CMK (cell line): ENCODE measurements around the gene COL25A1.
"Not testable (repeated sequence)": the region's sequence is repeated elsewhere in the genome, so short reads cannot be mapped to it uniquely, and the experiment has no call there.

ENCODE experiments used
- DNase-seq: peaks from one replicate; pipeline ENCODE4 v3.0.0-alpha.2; 2010; ENCODE audit warnings: low read depth

COL25A1 gene

DNA sequence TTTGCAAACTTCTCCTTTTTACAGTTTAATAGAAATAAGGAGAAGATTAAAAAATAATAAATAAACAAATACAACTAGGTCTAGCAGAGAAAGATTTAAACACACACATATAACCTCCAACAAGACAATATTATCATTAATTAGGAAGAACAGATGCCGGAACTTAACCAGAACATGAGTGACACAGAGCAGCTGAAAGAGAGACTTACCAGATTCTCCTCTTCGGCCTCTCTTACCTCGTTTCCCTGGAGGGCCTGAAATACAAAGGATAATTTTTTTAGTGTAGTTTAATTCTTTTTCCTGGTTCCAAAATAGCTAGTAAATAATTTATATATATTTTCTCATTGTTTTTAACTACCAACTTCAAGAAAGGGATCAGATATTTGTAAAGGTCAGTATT is 252.5 kb downstream of the COL25A1 start:
- DNase-seq, result no peak

- DNase-seq, result no peak
Observed at GRCh38 chr4:109046471-109047201, 255.8 kb downstream of the COL25A1 start.

DNA sequence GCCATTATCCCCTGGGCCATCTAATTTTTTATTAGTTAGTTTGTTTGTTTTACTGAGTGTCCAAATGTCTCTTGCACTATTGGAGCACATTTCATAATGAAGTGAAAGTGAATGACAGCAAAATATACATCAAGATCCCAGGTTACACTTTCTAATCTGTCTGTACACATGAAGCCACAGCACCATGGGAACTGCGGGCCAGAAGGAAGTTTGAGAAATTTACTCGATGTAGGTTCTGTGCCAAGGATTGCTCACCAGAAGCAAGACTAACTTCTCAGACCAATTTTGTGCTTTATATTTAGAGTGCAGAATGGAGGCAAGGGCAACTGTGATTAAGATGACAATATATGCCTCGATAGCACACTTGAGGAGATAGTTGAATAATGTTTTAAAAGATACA is 258.0 kb downstream of the COL25A1 start:
- DNase-seq, result no peak

DNA sequence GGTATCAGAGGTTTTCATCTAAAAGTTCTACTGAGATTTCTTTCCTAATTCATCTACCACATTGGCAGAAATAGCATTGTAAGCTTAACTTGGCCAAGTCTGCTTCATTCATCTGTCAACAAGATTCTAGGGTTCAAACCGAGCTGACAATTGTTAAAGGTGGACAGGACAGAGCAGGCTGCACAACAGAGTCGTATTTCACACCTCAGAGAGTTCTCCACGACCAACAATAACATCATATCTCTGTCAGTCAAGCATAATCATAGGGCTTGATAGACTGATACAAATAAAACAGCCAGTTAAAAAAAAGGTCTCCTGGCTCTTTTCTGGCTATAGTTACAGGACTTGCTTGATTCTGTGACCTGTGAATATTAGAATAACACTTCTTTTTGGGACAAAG is 259.2 kb downstream of the COL25A1 start:
- no peak for DNase-seq

DNA sequence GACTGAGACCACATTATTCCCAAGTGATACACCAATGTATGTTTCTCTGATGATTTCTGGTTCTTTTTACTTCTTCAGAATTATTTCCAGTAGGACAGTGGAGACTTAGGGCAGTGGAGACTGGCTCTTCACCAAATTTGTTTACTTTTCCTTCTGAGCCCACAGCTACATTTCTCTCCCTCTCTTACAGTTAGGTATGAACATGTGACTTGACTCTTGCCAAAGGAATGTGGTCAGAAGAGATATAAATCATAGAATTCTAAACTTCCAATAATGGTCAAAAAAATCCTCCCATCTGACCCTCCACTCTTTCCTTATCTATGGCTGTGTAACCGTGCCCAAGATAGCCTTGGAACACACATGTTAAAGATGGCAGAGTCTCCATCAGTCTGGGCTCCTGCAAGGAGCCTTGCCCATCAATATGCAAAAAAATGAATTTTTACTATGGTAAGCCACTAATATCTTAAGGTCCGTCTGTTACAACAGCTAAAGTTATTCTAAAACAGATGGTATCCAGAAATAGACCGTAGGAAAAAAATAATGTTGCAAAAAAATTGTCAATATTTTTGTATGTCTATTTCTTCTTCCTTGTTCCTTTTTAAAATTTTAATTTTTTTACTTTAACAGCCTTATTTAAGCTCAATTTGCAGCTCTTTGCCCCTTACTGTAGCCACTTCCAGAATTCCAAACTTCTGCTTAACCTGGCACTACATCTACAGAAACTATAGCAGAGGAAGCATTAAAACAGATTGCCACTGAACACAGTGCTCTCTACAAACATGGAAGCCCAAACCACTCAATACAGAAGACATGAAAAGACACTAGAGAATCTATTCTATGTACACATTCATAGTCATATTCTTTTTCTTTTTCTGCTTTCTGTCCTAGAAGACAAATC is 260.7 kb downstream of the COL25A1 start:
- DNase-seq, result no peak

GRCh38 chr4:109040441-109040840 is 262.0 kb downstream of the COL25A1 start:
- DNase-seq, result no peak

- no peak for DNase-seq
Observed at GRCh38 chr4:109037026-109037425, 265.4 kb downstream of the COL25A1 start.

DNA sequence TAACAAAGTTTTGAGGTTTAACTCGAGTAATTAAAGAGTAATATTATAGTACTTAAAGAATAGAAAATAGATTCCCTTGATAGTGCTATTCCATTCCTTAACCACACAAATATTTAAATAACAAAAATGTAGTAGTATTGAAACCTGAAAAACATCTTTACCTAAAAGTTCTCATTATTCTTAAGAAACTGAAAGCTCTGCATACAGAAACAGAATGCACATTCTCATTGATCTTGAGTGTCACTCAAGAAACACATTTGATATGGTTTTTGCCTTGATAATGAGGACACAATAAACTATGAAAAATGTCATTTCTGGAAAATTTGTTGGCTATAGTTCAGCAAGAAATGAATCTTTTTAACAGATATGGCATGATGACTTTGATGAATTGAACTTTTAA is 268.5 kb downstream of the COL25A1 start:
- no peak for DNase-seq

DNA sequence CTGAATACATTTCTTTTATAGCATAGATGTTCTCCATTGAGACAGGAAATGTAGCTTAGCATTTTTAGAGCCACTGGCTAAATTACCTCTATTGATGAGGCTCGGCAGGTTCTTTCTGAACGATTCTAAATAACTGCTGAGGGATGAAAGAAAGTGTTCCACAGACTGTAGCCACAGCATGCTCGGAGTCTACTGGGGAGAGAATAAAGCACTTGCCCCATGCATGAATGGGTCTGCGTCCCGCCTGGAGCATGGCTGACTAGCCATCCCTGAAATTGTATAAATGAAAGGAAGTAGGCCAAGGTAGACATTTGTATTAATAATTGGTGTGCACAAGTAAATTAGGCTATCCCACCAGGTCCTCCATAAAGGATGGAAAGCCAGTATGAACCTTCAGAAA is 269.8 kb downstream of the COL25A1 start:
- DNase-seq, result no peak

DNA sequence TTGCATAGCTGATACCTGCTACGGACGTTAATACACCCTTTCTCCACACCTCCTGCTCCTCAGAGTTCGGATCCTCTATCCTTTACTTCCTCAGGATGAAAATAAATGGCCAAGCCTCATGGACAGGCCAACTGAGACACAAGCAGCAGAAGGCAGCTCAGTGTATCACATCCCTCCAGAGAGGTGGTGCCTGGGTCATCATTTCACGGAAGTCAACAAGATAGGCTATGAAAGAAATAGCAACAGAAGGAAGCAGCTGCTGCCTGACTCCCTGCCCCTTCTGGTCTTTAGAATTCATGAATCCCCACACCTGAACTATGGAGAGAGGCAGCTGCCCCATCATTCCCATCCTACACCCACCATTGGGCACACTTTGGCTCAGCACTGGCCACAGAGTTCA is 272.5 kb downstream of the COL25A1 start:
- no peak for DNase-seq

DNA sequence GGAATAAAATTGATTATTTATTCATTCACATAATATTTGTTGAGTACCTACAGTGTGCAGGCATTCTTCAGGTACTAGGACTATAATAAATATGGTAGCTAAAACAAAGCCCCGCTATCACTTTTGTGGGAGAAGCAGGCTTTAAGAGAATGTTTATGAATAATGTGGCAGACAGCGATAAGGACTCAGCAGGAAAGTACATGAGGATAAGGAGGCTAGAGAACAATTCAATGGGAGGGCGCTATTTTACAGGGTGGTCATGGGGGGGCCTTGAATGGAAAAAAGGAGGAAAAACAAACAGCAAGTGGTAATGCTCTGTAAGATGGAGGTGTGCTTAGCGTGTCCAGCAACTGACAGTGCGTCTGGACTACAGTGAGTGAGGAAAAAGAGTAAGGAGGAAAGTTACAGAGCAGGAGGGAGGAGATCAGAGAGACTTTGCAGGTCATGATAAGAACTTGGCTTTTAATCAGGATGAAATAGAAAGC is 275.4 kb downstream of the COL25A1 start:
- DNase-seq, result peak; percentile 35

DNA sequence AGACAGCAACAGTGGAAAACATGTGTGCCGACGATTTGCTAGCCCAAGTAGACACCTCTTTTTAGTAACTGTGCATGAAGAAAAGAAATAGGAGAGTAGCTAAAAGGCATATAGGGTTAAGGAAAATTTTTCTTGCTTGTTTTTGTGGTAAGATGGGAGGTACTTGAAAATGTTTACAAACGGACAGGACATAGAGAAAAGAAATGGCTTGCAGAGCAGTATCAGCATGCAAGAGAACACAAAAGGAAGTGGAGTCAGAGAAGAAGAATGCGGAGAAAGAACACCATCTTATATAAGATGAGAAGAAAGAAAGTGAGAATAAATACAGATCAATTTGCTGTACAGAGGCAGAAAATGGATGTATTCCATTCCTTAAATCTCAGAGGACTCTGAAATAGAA is 275.9 kb downstream of the COL25A1 start:
- DNase-seq, result no peak

GRCh38 chr4:109025471-109026076 is 276.9 kb downstream of the COL25A1 start:
- no peak for DNase-seq

DNA sequence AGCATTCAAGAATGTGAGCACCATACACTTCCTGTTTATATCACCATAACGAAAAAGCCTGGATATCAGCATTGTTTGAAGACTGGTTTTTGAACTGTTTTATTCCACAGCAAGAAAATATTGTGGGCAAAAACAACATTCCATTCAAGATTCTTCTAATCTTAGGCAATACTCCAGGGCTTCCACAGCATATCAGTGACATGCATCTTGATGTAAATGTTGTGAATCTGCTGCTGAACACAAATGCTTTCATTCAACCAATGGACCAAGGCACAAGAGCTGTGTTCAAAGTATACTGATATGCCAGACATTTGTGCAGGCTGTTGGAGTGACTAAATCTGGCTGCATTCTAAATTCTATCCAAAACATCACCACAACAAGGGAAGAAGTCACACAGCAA is 279.5 kb downstream of the COL25A1 start:
- DNase-seq, result no peak

DNA sequence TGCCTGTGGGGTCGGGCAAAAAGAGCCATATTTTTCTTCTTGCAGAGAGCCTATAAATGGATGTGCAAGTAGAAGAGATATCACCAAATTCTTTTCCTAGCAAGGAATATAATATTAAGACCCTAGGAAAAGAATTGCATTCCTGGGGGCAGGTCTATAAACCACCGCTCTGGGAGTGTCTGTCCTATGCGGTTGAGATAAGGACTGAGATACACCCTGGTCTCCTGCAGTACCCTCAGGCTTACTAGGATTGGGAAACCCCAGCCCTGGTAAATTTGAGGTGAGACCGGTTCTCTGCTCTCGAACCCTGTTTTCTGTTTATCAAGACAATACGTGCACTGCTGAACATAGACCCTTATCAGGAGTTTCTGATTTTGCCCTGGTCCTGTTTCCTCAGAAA is 280.8 kb downstream of the COL25A1 start:
- DNase-seq, result not testable (repeated sequence)

- DNase-seq, result no peak
Observed at GRCh38 chr4:109020861-109021260, 281.6 kb downstream of the COL25A1 start.

- no peak for DNase-seq
Observed at GRCh38 chr4:109016200-109016599, 286.3 kb downstream of the COL25A1 start.

- DNase-seq, result no peak
Observed at GRCh38 chr4:109015413-109015810, 287.0 kb downstream of the COL25A1 start.

GRCh38 chr4:109014593-109015412 is 287.7 kb downstream of the COL25A1 start:
- no peak for DNase-seq

DNA sequence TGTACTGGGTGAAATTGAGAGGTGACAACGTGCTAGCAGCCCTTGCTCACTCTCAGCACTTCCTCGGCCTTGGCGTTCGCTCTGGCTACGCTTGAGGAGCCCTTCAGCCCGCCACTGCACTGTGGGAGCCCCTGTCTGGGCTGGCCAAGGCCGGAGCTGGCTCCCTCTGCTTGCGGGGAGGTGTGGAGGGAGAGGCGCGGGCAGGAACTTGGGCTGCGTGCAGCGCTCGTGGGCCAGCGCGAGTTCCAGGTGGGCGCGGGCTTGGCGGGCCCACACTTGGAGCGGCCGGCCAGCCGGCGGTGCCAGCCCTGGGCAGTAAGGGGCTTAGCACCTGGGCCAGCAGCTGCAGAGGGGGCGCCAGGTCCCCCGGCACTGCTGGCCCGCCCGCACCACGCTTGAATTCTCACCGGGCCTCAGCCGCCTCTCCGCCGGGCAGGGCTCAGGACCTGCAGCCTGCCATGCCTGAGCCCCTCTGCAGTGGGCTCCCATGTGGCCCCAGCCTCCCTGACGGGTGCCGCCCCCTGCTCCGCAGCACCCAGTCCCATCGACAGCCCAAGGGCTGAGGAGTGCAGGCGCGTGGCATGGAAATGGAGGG is 290.1 kb downstream of the COL25A1 start:
- DNase-seq, result no peak

DNA sequence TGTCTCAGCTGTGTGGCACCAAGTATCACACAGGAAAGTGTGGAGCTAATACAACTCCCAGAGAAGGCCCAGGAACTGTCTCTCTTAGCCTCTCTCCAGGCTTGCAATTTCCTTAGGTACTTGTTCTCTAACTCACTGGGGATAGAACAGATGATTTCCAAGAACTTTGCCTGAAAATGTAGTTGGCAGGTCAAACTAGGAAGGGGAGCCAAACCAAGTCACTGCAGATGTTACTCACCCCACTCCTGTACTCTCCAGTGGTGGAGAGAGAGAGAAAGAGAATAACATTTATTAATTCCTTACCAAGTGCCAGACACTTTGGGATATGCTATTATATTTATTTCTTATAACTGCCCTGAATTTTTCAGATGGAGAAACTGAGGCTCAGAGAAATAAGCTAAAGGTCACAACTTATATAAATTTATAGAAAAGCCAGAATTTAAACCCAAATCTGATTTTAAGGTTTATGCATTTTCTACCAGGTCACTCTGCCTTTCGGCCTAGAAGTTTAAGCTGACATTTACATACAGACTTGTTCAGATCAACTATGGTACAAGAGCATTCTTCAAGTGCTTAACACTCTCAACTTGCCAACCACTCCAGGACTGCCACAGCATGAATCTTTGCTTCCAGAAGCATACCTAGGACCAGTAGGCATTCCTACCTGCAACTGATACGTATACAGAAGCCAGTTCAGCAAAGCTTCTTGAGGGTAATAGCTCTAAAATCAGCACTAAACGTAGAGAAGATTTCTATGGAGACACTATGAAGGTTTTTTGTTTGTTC is 291.0 kb downstream of the COL25A1 start:
- no peak for DNase-seq
